Activated naive CD4-positive, alpha-beta T cell treated with anti-CD3 and anti-CD28 coated beads, Interleukin-2, amount 50 U/mL, for 72 hours (primary cell): Measurements from ENCODE around the gene SREBF2. TPM values are rescaled to one million over a fixed set of nuclear protein-coding genes. Genes with fewer than 3 reads are reported as not detected.
"Not testable (repeated sequence)": the region's sequence is repeated elsewhere in the genome, so short reads cannot be mapped to it uniquely, and the experiment has no call there.

ENCODE experiments used
- ATAC-seq, 2 donors: fragments of 150-1000 bp; cut with Tn5 transposase; 2 replicates each; pipeline ENCODE4 v1.10.0; 2021; ENCODE audit warnings: mild to moderate bottlenecking in 2 of 2, moderate library complexity in 2 of 2
- DNase-seq, 2 donors: peaks; one replicate each; pipeline ENCODE4 v3.0.0; 2021 to 2022; ENCODE audit warnings: low spot score in 2 of 2
- H3K27ac Mint-ChIP-seq, 2 donors: one replicate each; pipeline ENCODE4 v1.8.0; 2022; ENCODE audit warnings: mild to moderate bottlenecking in 2 of 2, mixed read lengths in 2 of 2
- H3K36me3 Mint-ChIP-seq, 2 donors: one replicate each; pipeline ENCODE4 v1.8.0; 2022; ENCODE audit warnings: mixed read lengths in 2 of 2
- H3K9me3 Mint-ChIP-seq, 2 donors: one replicate each; pipeline ENCODE4 v1.8.0; 2022; ENCODE audit warnings: mixed read lengths in 2 of 2
- total RNA-seq, 2 donors: library from RNA; stranded (reverse); gene quantifications; one replicate each; pipeline ENCODE4 v1.2.3, GENCODE V29; 2022

The SREBF2 gene
- total RNA-seq, 2 donors from 2014 or later: 162 to 163 TPM

DNA sequence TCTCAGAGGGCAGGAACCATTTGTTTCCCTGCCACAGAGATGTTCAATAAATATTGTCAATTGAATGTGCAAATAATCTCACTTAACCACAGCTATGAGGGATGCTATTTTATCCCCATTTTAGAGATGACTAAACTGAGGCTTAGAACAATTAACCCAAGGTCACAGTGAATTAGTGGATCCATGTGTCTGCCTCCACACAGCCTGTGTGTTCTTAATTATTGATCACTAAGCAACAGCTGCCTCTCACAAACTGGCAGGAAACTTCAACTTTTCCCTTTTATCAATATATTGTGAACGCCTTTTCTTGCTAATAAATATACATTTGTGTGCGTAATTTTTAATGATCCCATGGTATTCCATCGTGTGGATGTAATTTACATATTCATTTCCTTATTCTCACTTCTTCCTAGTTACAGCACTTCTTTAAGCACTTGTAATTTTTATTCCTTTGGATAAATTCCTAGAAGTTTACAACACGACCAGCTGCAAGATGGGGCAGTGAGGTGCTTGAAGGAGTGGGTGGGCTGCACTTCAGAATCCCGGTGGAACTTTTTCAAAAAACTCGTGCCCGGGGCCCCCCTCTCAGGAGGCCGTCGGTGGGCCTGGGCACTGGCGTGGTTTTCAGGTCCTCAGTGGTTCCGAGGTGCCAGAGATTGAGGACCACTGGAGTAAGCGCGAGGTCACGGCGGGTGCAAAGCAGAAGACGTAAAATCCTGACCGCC is 915 bp upstream of the SREBF2 start:
- no peak for DNase-seq
- H3K36me3 Mint-ChIP-seq: peaks cover 20 to 54% of the 10 kb centered on the region in 2 donors

DNA sequence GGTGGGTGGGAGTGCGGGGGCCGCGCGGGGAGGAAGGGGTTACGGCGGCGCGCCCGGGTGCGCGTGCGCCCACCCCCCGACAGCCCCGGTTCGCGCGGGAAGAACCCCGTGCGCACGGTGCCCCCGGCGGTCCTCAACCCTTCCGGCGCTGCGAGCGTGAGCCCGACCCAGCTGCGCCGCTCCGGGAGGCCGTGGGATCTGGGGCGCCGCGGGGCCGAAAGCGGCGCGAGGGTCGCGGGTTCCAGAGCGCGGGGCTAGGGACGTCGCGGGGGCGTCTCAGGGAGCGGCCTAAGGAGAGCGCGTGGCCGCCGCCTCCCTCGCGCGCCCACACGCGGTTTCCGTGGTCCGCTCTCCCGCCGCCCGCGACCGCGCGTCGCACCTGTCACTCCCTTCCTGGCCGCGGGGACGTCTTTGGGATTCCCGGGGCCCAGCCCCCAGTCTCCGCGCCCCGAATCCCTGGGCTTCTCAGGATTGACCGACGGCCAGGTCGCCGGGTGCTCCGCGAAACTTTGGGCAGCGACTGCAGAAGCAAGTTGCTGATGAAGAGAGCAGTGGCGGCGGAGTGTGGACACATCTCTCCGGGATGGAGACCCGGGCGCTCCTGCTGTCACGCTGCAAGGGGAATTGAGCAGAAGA is 582 bp downstream of the SREBF2 start:
- Mint-ChIP-seq H3K9me3 (peaks cover 0 to 6% of the 10 kb centered on the region in 2 donors), H3K27ac (peak overlapping the region; percentile 97 to 98)

More for the DNA sequence above, 915 bp upstream of the SREBF2 start:
- no peak for ATAC-seq
- Mint-ChIP-seq H3K9me3 (peaks cover 0 to 6% of the 10 kb centered on the region in 2 donors), H3K27ac (peak overlapping the region; percentile 98 to 99)

GRCh38 chr22:41834005-41834944 is 1.4 kb downstream of the SREBF2 start:
- peaks cover 0 to 6% of the 10 kb centered on the region in 2 donors for H3K9me3 Mint-ChIP-seq
- DNase-seq (no peak), ATAC-seq (no peak)
- H3K36me3 Mint-ChIP-seq: peaks cover 31 to 68% of the 10 kb centered on the region in 2 donors
- H3K27ac Mint-ChIP-seq: peak overlapping the region; percentile 97 to 98

More for the DNA sequence above, 582 bp downstream of the SREBF2 start:
- H3K36me3 Mint-ChIP-seq: peaks cover 26 to 64% of the 10 kb centered on the region in 2 donors
- peak; percentile 47 to 78 for DNase-seq
- peak; percentile 10 to 32 for ATAC-seq

DNA sequence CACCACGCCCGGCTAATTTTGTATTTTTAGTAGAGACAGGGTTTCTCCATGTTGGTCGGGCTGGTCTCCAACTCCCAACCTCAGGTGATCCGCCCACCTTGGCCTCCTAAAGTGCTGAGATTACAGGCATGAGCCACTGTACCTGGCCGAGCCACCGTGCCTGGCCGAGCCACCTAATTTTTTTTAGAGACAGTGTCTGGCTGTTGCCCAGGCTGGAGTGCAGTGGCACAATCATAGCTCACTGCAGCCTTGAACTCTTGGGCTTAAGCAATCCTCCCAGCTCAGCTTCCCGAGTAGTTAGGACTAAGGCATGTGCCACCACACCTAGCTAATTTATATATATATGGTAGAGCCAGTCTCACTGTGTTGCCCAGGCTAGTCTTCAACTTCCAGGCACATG is 2.6 kb downstream of the SREBF2 start:
- not testable (repeated sequence) for H3K27ac Mint-ChIP-seq, DNase-seq, H3K9me3 Mint-ChIP-seq, ATAC-seq
- H3K36me3 Mint-ChIP-seq: peaks cover 34 to 69% of the 10 kb centered on the region in 2 donors

DNA sequence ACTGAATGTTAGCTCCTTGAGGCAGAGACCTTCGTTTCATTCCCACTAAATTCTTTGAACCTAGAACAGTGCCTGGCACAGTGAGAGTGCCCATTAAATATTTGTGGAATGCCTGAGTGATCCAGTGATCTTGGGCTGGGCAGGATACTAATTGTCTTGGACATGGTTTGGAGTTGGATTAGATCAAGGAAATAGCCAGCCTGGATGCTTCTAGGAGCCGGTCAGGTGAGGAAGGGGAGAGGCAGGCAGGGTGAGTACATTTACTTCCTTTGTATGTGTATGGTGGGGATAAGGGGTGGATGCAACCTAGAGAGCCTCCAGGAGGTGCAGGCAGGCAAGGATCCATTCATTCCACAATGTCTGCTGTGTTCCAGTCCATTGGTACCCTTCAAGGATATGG is 3.6 kb downstream of the SREBF2 start:
- ATAC-seq (no peak), DNase-seq (no peak)
- peaks cover 0 to 6% of the 10 kb centered on the region in 2 donors for H3K9me3 Mint-ChIP-seq
- H3K36me3 Mint-ChIP-seq: peaks cover 30 to 65% of the 10 kb centered on the region in 2 donors
- H3K27ac Mint-ChIP-seq: peak overlapping the region; percentile 15 to 62

DNA sequence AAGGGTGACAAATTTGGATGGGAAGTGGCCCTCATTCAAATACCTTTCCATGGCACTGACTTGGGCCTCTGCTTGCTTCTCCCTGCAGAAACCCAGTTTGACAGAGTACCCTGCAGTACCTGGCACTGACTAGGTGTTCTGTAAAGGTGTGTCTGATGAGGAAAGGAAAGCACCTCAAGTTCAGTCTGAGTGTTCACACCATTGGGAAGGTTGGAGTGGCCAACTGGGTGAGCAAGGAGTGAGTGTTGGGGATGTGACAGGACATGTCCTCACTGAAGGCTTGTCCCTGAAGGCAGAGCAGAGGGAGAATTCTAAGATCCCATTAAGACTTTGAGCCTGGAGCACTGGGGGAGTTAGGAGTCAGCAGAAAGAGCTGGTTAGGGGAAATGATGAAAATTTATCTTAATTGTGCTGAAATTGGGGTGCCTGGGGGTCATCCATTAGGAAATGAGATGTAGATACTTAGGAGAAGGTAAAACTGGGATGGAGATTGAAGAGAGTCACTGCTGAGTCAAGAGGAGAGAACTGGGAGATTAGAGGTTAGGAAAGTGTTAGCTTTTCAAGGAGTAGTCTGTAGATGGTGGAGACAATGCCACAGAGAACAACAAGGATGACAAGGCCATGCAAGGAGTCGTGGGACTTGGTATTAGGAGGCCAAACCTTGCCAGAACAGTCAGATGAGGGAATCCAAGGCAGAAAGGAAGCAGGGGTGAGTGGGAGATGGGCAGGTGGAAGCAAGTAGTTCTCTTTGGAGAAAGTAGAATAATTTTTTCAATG is 6.1 kb downstream of the SREBF2 start:
- H3K27ac Mint-ChIP-seq: peak overlapping the region; percentile 41 to 84
- peaks cover 0 to 6% of the 10 kb centered on the region in 2 donors for H3K9me3 Mint-ChIP-seq
- DNase-seq (no peak), ATAC-seq (no peak)
- H3K36me3 Mint-ChIP-seq: peaks cover 24 to 54% of the 10 kb centered on the region in 2 donors

- peak overlapping the region; percentile 5 to 39 for H3K27ac Mint-ChIP-seq
- ATAC-seq (no peak), DNase-seq (no peak)
- H3K36me3 Mint-ChIP-seq: peaks cover 19 to 47% of the 10 kb centered on the region in 2 donors
- H3K9me3 Mint-ChIP-seq: peaks cover 0 to 6% of the 10 kb centered on the region in 2 donors
Measured at GRCh38 chr22:41840216-41840615, 7.3 kb downstream of the SREBF2 start.

DNA sequence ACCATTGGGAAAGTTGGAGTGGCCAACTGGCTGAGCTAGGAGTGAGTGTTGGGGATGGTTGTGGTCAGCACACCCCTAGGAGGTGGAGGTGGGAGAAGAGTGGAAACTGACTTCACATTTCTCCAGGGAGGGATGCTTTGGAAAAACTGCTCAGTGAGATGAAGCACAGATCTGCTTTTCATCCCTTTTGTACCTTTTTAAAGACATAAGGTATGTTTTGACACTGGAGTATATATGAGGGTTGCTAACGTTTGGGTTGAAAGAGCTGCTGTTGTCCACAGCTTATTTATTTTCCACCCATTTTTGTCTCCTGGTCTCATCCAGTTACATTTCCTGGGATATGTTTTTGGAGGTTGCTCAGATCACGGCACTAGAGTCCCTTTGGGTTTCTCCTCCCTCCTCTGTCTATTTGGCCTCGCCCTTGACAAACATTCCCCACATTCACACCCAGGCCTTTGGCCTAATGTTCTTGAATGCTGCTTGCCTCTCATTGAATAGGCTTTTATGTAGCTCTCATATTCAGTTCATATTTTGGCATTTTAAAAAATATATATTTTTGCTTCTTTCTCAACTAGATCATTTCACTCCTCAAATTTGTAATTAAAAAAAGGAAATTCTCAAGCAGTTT is 8.3 kb downstream of the SREBF2 start:
- ATAC-seq (no peak), DNase-seq (no peak)
- Mint-ChIP-seq H3K9me3 (peaks cover 0 to 6% of the 10 kb centered on the region in 2 donors), H3K27ac (peak overlapping the region in 1 of 2 donors; percentile 39), H3K36me3 (peaks cover 19 to 40% of the 10 kb centered on the region in 2 donors)

- peak overlapping the region; percentile 74 to 90 for H3K27ac Mint-ChIP-seq
Measured at GRCh38 chr22:41842996-41843970, 10.4 kb downstream of the SREBF2 start.

DNA sequence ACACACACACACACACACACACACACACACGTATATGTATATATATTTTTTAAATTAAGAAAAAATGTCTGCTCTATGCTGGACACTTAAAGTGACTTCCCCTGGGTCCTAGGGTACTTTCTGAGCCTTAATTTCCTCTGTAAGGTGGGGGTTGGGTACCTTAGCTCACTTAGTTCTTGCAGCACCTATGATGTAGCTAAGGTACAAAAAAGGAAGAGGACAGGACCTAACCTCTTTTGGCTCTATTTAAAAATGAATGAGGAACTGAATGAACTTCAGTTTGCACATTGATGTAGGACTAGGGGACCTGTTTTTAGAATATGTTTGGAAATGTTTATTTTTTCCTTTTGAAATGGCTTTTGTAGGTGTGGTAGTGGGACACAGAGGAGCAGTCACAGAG is 11.1 kb downstream of the SREBF2 start:
- no peak for ATAC-seq
- Mint-ChIP-seq H3K36me3 (peaks cover 4 to 28% of the 10 kb centered on the region in 2 donors), H3K27ac (peak overlapping the region in 1 of 2 donors; percentile 68), H3K9me3 (no peaks in the 10 kb centered on the region)
- DNase-seq: no peak

More at GRCh38 chr22:41842996-41843970, 10.4 kb downstream of the SREBF2 start:
- Mint-ChIP-seq H3K36me3 (peaks cover 8 to 34% of the 10 kb centered on the region in 2 donors), H3K9me3 (no peaks in the 10 kb centered on the region)
- DNase-seq (peak in 1 of 2 donors; percentile 46), ATAC-seq (peak; percentile 89 to 92)

GRCh38 chr22:41844513-41844912 is 11.6 kb downstream of the SREBF2 start:
- ATAC-seq (no peak), DNase-seq (no peak)
- H3K36me3 Mint-ChIP-seq: peaks cover 0 to 23% of the 10 kb centered on the region in 2 donors
- peak overlapping the region in 1 of 2 donors; percentile 68 for H3K27ac Mint-ChIP-seq
- no peaks in the 10 kb centered on the region for H3K9me3 Mint-ChIP-seq

DNA sequence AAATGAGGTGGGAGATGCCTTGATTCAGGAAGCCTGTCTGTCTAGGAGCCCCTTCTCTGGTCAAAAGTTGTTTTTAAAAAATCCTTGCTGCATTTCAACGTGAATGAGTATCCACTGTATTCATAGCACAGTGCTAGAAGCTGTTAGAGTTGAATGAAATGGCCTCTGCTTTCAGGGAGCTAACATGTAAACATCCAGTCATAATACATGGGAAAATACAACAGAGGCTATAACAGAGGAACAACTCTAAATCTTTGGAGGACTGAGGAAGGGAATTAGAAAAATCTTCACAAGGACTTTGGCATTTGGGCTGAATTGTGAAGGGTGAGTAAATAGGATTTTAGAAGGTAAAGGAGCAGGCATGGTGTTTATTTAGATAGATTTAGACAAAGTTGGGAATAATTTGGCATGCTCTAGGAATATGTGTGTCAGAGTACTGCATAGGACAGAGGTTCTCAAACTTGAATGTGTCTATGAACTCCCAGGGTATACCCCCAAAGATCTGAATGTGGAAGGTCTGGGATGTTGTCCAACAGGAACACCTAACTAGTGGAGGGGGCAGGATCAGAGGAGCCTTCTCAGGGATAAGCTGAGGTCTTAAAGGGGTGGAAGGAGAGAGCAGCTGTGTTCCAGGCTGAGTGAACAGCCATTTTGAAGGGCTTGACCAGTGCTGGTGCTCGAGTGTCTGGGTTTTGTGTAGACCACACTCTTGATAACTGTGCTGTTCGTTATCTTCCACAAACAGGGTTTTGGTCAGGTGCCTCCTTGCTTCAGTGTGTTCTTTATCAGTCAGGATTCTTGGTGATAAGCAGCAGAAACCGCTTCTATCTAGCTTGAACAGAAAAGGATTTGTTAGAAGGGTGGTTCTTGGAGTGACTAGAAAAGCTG is 12.7 kb downstream of the SREBF2 start:
- Mint-ChIP-seq H3K27ac (peak overlapping the region; percentile 2 to 54), H3K9me3 (no peaks in the 10 kb centered on the region), H3K36me3 (peaks cover 0 to 16% of the 10 kb centered on the region in 2 donors)
- ATAC-seq (no peak), DNase-seq (no peak)

DNA sequence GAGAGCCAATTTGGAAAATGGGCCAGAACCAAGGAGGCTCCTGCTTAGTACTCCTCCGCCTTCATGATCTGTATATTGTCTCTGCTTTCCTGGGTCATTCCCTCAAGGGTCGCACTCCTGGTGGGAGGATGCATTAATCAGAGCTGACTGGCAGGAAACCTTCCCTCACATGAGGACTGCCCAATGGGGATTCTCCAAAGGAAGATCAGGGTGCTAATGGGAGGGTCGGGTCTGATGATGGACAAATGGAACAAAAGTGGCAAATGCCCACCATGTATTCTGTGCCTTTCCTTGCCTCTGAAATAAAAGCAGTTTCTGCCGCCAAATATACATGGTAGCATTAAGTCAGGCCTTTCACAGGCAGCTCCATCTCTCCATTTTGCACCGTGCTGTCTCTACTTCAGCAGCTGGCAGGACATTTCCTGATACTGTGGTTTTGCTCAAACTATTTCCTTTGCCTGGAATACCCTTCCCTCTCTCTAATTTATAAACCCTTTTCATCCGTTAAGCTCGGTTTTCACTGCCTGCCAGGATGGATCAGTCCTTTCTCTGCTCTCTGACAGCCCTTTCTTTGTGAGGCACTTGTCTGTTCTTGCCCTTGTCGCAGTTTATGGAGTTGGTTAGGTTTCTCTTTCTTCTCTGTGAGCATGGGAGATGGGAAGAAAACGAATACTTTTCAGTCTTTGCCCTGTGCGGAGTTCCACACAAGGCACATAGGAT is 13.5 kb downstream of the SREBF2 start:
- H3K36me3 Mint-ChIP-seq: peaks cover 0 to 14% of the 10 kb centered on the region in 2 donors
- H3K9me3 Mint-ChIP-seq: no peaks in the 10 kb centered on the region
- no peak for DNase-seq
- ATAC-seq: no peak
- peak overlapping the region; percentile 2 to 54 for H3K27ac Mint-ChIP-seq
